ENCODE data around the gene CD300LD. TPM values are rescaled to one million over a fixed set of nuclear protein-coding genes. Genes with fewer than 3 reads are reported as not detected.

Gene CD300LD
- polyA plus RNA-seq, 3 donors: 0.33 to 0.50 (median 0.41) TPM

GRCh38 chr17:74635418-74635817, 43.3 kb upstream of the CD300LD start:
- Histone ChIP-seq H3K4me1 (ENCODE audit: control insufficient read depth in 1 of 2, insufficient read depth in 2 of 2, low read length in 2 of 2) (peaks cover 99 to 100% of the 10 kb centered on the region in 2 donors), H3K36me3 (replicated peaks in 1 of 2; ENCODE audit: control insufficient read depth in 1 of 2, insufficient read depth in 2 of 2, low read length in 2 of 2) (no peaks in the 10 kb centered on the region), H3K9ac (ENCODE audit: insufficient read depth, low read length, poor library complexity, severe bottlenecking) (no peak overlapping the region), H2AFZ (ENCODE audit: insufficient read depth, low read depth, low read length, poor library complexity, severe bottlenecking) (no peak overlapping the region), H3K9me3 (replicated peaks in 1 of 2; ENCODE audit: control insufficient read depth in 1 of 2, insufficient read depth in 1 of 2, low read length in 2 of 2) (no peaks in the 10 kb centered on the region), H3K4me2 (replicated peaks; ENCODE audit: extremely low read depth, low read length, poor library complexity, severe bottlenecking) (no peak overlapping the region), H3K79me2 (ENCODE audit: insufficient read depth, low read length) (no peaks in the 10 kb centered on the region), H3K27me3 (ENCODE audit: control insufficient read depth in 2 of 2, insufficient read depth in 2 of 2, low read length in 2 of 2) (no peaks in the 10 kb centered on the region), H4K20me1 (ENCODE audit: insufficient read depth, low read length) (no peaks in the 10 kb centered on the region), H3K27ac (ENCODE audit: low read depth in 1 of 2, low read length in 2 of 2) (peak overlapping the region in 1 of 2 donors; percentile 34), H3K4me3 (replicated peaks in 1 of 3; ENCODE audit: low read depth in 2 of 3, low read length in 3 of 3) (no peak overlapping the region)
- DNase-seq: no peak
- Mint-ChIP-seq H3K27me3 (ENCODE audit: low read depth in 3 of 3) (peaks cover 0 to 2% (median 0%) of the 10 kb centered on the region in 3 donors), H3K27ac (peak overlapping the region in 5 of 7 donors; percentile 50 to 100 (median 81)), H3K4me3 (peak overlapping the region in 1 of 2 donors; percentile 30), H3K4me1 (peaks cover 91% of the 10 kb centered on the region), H3K36me3 (peaks cover 6 to 13% of the 10 kb centered on the region in 2 donors), H3K9me3 (no peaks in the 10 kb centered on the region)
- TF ChIP-seq CTCF (IDR thresholded peaks at IDR 0.05): no peak
- 97% methylated on average over 10 of the region's 13 CpGs for WGBS (ENCODE audit: insufficient coverage)
- intact Hi-C loops (cut with micrococcal nuclease): no loop called here

GRCh38 chr17:74633326-74633725, 41.2 kb upstream of the CD300LD start:
- H3K4me3 ChIP-seq (replicated peaks in 1 of 3; ENCODE audit: low read depth in 2 of 3, low read length in 3 of 3): peak overlapping the region in 1 of 3 experiments; percentile 24
- intact Hi-C loops (cut with micrococcal nuclease): no loop called here
- Mint-ChIP-seq H3K27ac (peak overlapping the region; percentile 97 to 100 (median 99)), H3K4me1 (peaks cover 88% of the 10 kb centered on the region), H3K9me3 (peaks cover 0 to 2% (median 0%) of the 10 kb centered on the region in 7 donors), H3K4me3 (no peak overlapping the region), H3K27me3 (ENCODE audit: low read depth in 3 of 3) (peaks cover 0 to 2% (median 0%) of the 10 kb centered on the region in 3 donors), H3K36me3 (peaks cover 10 to 16% of the 10 kb centered on the region in 2 donors)
- no peaks in the 10 kb centered on the region for H3K36me3 ChIP-seq (replicated peaks in 1 of 2; ENCODE audit: control insufficient read depth in 1 of 2, insufficient read depth in 2 of 2, low read length in 2 of 2)
- H3K27ac ChIP-seq (ENCODE audit: low read depth in 1 of 2, low read length in 2 of 2): peak overlapping the region; percentile 99 to 100
- TF ChIP-seq CTCF (IDR thresholded peaks at IDR 0.05): no peak
- H3K9me3 ChIP-seq (replicated peaks in 1 of 2; ENCODE audit: control insufficient read depth in 1 of 2, insufficient read depth in 1 of 2, low read length in 2 of 2): no peaks in the 10 kb centered on the region
- peak overlapping the region; percentile 17 for H3K4me2 ChIP-seq (replicated peaks; ENCODE audit: extremely low read depth, low read length, poor library complexity, severe bottlenecking)
- no peak overlapping the region for H2AFZ ChIP-seq (ENCODE audit: insufficient read depth, low read depth, low read length, poor library complexity, severe bottlenecking)
- H4K20me1 ChIP-seq (ENCODE audit: insufficient read depth, low read length): no peaks in the 10 kb centered on the region
- peaks cover 92 to 99% of the 10 kb centered on the region in 2 donors for H3K4me1 ChIP-seq (ENCODE audit: control insufficient read depth in 1 of 2, insufficient read depth in 2 of 2, low read length in 2 of 2)
- H3K9ac ChIP-seq (ENCODE audit: insufficient read depth, low read length, poor library complexity, severe bottlenecking): peak overlapping the region; percentile 88
- WGBS (ENCODE audit: insufficient coverage): 93% methylated on average over 5 of the region's 8 CpGs
- no peaks in the 10 kb centered on the region for H3K79me2 ChIP-seq (ENCODE audit: insufficient read depth, low read length)
- H3K27me3 ChIP-seq (ENCODE audit: control insufficient read depth in 2 of 2, insufficient read depth in 2 of 2, low read length in 2 of 2): no peaks in the 10 kb centered on the region
- no peak for DNase-seq
